Cerebellar nuclear complex (tissue), 1 donor: ENCODE results near the gene USP53.
"Not testable (repeated sequence)": the region's sequence is repeated elsewhere in the genome, so short reads cannot be mapped to it uniquely, and the experiment has no call there.

Experiments
- DNase-seq, 2 experiments: peaks; one replicate each; lab custom pipeline; 2025; lab: John Stamatoyannopoulos, UW

The USP53 gene

DNA sequence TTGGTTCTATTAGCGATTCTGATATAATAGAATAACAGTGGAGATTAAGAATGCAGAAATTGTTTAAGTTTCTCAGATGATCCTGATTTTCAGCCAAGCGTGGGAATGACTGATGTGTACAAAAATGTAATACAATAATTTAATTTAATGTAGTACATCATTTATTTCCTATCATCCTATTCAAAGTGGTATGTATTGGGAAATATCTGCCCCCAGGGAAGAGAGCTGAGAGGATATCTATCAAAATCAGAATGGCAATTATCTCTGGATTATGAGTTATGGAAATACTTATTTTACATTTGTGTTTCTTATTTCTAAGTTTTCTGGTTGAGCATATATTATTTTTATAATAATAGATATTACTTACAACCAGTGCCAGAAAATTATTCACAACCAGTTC, 105.5 kb downstream of the USP53 start:
- DNase-seq: no peak

DNA sequence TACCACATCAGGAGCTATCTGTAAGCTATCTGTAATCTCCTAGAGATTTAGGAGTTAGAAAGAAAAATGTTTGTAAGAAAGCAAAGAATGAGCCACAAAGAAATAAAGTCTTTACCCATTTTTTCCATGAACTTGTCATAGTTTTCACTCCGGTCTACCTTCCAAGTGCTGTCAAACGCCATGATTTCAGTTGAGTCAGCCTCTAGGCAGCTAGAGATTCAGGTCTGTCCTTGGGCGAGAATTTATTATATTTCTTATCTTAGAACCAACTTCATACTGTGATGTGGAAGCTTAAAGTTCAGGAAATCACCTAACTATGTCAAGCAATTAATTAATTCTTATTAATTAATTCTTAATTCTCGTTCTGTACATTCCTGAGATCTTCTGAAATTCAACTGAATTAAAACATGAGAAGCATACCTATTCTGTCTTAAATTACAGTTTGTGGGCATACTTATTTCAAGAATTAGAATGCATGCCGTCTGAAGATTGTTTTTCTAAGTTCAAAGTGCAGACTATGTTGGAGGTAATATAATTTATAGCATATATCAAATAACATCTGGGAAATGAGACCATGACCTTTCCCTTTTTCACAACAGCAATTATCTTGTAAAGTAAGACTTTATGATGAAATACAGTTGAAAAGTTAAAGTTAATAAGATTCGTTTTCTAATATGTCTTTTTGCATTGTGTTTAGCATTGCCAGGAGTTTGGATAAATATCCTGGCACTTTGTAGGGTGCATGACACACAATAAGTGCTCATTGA, 109.6 kb downstream of the USP53 start, which contains the start of gene FABP2:
FABP2 (minus strand) TSS at position 218 of the 767 bp plus-strand sequence; CDS start at position 182, 36 bp downstream.
- no peak for DNase-seq

DNA sequence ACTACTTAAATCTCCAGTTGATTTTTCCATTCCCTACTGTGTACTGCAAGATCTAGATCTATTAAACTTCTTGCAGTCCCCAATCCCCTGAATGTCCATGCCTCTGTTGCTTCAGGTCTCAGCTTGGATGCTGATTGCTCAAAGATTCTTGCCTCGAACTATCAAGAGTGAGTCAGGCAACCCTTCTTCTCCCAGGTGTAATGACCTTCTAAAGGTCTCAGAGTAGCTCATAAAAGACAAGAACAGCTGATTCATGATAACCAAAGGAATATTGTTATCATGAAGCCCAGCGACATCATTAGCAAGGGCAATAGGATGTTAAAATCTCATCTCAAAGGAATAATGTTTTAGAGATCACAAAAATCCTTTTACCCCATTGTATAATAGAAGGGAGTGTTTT, 116.2 kb downstream of the USP53 start:
- no peak for DNase-seq

DNA sequence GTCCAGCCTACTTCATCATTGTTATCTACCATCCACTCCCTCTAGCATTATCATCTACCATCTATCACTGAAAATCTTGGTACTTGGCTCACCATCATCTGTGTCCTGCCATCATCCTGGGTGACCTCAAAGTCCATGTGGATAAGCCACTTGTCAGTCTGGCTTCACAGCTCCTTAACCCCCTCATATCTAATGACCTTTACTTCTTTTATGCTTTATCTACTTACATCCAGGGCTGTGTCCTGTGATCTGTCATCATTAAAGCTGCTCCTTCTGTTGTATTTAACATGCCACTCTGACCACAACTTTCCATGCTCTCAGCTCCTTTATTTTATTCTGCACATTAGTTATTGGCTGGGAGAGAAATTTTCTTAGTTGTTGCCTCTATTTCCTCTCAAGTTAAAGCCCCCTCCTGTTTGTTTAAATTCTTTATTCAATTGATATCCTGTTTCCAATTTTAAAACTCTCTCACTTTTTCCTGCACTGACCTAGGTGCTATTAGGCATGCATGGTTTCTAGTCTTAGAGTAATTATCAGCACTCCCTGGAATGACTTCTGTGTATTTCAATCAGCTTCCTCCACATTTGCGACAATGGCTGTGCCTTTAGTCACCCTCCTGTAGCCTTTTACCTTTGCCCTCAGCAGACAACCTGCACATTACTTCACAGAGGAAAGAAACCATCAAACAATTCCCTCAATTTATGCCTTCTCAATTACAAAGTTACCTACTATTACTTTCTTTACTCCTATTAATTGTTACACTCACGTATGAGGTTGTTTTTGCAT, 117.5 kb downstream of the USP53 start:
- no peak for DNase-seq

DNA sequence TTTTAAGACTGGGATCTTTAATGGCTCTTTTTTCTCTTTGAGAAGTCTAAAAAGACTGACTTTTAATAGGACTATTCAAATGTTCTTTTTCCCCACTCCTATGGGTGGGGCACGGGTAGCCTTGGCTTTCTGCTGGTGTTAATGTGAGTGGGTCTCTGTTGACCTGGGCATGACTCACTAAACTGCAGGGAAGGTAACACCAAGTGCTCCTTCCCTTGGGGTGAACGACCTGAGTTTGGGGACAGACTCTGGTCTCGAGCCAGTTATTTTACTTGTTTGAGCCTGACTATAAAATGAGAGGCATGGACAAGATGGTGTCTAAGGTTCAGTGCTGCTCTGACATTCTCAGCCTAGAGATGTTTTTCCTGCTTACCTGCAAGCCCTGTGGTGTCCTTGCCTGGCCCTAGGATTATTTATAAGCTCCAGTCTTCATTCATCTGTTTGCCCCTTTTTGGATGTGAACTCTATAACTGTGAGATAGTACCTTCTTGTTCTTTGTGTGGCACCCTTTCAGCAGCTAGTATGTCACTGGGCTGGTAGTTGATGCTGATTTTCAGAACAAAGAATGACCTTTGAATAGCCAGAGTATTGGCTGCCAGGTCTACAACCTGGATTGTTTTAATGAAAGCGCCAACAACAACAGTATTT, 123.9 kb downstream of the USP53 start:
- DNase-seq: not testable (repeated sequence)

DNA sequence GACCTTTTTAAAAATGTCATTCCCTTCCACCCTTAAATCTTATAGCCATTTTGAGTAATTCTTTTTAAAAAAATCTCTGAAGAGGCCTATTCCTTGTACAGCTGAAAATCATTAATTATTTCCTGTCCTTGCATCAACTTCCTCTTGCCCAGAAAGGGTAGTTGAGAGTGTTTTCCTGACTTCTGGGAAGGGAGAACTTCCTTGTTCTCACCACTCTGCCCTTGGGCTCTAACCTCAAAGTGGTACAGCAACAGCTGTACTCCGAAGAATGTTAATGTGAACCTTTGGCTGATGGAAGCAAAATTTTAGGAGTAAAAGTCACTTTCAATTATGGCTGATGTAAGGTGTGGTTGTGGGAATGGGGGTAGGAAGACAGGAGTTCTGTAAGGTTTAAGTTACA, 124.5 kb downstream of the USP53 start:
- DNase-seq: no peak

DNA sequence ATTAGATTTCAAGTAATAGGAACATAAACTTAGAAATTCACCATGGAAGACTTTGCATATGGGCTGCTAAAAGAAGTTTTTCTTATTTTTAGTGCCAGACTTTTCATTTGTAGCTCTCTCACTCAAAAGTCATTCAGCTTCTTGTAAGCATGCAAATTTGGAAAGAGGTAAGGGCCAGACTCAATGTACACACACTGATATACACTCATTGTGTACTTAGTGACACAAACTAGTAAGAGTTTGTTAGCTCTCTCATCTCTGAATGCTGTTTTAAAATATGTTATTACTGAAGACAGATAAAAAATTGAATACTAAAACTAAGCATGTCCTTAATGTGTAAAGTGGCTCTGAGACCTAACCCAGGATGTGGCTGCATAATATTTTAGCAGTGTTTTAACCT, 127.4 kb downstream of the USP53 start:
- not testable (repeated sequence) for DNase-seq

DNA sequence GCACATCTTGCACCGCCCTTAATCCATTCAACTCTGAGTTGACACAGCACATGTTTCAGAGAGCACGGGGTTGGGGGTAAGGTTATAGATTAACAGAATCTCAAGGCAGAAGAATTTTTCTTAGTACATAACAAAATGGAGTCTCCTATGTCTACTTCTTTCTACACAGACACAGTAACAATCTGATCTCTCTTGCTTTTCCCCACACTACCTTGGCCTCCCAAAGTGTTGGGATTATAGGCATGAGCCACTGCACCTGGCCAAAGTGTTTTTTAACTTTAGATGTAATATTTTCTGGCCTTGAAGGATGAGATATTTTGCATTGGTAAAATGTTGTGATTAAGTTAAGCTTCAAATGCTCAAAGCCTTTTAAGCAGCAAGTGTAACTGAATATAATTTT, 130.8 kb downstream of the USP53 start:
- DNase-seq: not testable (repeated sequence)
